CD4-positive, alpha-beta T cell treated with Interferon alpha-2 for 1 hour (primary cell): ENCODE results near the gene GPC1.

Source experiments
- DNase-seq, 2 donors: peaks; one replicate each; pipeline ENCODE4 v3.0.0-alpha.2; 2020 to 2022

GPC1 gene

GRCh38 chr2:240413813-240414429, 21.5 kb upstream of the GPC1 start:
- no peak for DNase-seq

- DNase-seq = no peak
These were observed 18.6 kb upstream of the GPC1 start for GRCh38 chr2:240416821-240417220.

DNA sequence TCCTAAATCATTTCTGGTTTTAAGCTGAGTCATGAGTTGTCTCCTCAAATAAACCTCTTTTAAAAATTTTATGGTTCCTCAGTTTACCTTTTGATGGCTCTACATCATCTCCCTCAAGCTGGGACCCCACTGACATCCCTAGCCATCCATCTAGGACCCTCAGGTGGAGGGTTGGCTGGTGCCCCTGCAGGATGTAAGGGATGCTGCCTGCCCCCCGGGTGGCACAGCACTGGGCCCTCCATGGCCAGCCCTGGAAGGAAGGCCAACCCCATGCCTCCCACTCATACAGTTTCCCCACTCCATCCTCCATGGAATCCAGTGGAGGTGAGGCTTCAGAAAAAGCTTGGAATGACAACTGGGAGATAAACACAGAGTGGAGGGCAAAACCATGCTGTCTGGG, 17.2 kb upstream of the GPC1 start:
- no peak for DNase-seq

- DNase-seq = no peak
These were observed 16.2 kb upstream of the GPC1 start for GRCh38 chr2:240419271-240419670.

- no peak for DNase-seq
These were observed 15.7 kb upstream of the GPC1 start for GRCh38 chr2:240419723-240420122.

DNA sequence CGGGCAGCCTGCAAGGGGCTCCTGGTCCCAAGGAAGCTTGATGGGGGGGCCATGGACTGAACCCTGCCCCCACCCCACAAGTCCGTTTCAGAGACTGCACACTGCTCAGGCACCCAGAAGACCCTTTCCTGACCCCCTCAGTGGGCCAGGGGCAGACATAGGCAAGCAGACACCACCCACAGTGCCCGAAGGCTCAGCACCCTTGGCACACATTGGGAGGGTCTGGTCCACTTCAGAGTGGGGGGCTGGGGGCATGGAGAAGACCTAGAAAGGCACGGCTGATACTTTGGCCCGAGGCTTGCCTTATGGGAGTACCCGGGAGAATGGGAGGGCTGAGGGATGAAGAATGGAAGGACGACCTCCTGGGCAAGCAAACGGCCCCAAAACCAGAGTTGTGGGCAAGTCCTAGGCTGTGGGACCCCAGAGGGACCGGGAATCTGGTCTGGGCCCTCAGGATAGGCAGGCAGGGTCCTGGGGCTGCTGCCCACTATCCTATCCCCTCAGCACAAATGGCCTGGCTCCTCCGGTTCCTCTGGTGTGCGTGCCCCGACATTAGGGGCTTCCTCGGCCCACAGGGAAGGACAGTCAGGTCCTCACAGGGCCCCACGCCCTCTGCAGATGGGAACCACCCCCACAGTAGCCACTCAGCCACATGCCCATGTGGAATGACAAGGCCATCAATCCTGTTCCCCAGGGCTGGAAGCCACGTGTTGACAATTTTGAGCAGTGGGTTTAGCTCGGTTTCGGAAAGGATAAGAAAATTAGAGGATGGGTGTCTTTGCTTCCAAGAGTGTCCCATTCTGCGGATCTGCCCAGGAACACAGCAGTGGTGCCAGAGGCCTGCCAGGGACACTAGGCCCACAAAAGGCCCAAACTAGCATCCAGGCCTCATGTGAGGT, 15.0 kb upstream of the GPC1 start:
- DNase-seq = no peak

DNA sequence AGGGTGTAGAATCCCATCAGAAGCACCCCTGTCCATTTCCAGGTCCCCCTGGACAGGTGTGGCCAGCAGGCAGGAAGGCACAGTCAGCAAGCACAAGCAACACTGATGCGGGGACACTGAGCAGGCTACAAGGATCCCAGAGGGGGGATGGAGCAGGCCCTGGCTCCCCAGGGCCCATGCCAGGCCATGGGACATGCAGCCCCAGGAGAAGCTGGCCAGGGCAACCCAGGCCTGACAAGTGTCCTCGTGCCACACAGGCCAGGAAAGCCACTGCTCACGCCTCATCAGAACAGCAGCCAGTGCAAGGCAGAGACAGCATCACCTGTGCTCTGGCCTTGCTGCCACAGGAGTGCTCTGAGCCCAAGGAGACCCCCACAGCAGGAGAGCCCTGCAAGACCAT, 14.1 kb upstream of the GPC1 start:
- no peak for DNase-seq

- DNase-seq = no peak
These were observed 12.7 kb upstream of the GPC1 start for GRCh38 chr2:240422658-240423329.

- no peak for DNase-seq
These were observed 11.7 kb upstream of the GPC1 start for GRCh38 chr2:240423788-240424191.

DNA sequence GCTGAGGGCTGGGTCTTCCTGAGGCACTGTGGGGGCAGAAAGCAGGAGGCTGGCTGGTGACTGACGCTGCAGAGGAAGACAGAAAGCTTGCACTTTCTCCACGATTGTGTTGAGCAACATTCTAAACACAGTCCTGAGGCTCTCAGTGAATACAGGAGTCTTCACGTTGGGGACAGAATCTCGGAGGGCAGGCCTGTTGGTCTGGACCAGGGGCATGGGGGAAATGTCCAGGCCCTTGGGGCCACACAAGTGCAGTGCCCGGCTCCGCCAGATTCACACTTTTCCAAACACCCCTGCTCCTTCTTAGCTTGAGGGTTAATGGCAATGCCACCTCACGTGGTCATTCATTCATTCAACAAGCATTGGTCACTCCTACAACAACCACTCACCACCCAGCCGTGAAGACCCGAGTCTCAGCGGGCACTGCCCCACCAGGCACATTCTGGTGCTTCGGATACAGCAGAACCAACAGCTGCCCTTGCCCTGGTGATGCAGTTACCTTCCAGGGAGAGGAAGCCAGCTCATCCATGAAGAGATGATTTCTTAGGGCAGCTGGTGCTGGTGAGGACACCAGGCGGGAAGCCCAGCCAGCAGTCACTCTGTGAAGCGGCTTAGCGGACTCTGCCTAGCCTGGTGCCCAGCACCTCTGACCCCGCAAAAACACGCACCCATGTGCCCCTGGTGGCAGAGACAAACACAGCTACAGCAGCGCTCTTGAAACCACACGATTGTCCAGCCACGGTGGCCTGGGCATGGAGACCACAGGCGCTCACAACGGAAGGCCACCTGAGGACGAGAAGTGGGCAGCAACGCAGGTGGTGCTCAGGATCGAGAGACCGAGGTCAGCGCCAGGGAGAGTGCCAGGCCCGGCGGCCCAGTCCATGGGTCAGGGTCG, 10.9 kb upstream of the GPC1 start:
- no peak for DNase-seq

- no peak for DNase-seq
These were observed 10.2 kb upstream of the GPC1 start for GRCh38 chr2:240425236-240425615.

DNA sequence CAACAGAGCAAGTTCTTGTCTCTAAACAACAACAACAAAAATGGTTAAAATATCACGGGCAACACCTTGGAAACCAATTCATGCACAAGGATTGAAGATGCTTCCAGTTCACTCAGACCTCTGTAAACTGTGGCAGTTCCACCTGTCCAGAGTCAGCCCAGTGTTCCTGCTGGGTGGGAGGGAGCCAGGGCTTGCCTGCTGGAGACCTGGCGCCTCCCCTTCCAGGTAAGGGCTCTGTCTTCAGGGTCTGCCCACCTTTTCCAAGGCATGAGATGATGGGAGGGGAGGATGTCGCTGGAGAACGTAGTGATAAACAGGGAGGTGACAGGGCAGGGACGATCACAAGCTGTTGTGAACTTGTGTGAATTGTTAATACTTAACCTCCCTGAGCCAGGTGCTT, 9.8 kb upstream of the GPC1 start:
- no peak for DNase-seq

DNA sequence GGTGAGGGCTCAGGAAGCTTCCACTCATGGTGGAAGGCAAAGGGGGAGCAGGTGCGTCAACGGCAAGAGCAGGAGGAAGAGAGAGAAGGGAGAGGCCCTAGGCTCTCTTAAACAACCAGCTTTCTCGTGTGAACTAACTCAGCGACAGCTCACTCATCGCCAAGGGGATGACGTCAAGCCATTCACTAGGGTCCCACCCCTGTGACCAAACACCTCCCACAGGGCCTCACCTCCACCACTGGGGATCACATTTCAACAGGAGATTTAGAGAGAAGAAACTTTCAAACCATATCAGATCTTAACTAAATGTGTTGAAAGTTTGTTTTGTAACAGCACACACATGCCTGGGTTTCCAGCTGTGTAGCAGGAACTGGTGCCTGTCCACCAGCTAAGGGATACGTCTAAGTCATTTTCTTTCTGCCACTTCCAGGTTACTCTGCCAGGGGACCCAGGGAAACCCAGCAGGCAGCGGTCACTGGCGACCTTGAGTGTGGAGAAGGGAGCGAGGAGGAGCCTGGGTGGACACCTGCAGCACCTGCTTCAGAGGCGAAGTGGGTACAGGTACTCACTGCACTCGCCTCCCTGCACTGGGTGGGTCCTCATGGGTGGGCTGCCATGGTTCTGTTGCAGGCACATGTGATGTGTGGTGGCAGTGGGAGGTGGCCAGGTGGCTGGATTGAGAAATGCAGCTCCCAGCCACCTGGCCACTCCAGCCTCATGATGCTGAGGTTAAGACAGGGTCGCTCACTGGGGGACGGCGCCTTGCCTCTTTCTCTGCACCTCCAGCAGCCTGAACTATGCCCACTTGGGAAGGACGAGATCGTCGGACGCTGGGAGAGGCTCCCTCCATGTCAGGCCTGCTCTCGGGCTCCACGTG, 8.4 kb upstream of the GPC1 start:
- DNase-seq = no peak

GRCh38 chr2:240427729-240428128, 7.7 kb upstream of the GPC1 start:
- DNase-seq = no peak

DNA sequence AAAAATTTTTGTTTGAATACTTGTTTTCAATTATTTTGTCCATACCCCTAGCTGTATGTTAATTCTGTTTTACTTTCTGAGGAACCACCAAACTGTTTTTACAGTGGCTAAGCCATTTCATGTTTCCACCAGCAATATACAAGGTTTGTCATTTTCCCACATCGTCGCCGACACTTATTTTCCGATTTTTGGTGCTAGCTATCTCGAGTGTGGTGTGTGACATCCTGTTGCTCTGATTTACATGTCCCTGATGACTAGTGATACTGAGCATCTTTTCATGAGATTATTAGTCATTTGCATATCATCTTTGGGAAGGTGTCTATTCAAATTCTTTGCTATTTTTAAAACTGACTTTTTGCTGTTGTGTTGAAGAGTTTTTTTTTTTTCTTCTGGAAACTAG, 7.2 kb upstream of the GPC1 start:
- no peak for DNase-seq

- no peak for DNase-seq
These were observed 6.1 kb upstream of the GPC1 start for GRCh38 chr2:240429341-240429871.

GRCh38 chr2:240429872-240430491, 5.5 kb upstream of the GPC1 start:
- DNase-seq = no peak

GRCh38 chr2:240430595-240430994, 4.9 kb upstream of the GPC1 start:
- no peak for DNase-seq

- no peak for DNase-seq
These were observed 4.2 kb upstream of the GPC1 start for GRCh38 chr2:240431271-240431660.

DNA sequence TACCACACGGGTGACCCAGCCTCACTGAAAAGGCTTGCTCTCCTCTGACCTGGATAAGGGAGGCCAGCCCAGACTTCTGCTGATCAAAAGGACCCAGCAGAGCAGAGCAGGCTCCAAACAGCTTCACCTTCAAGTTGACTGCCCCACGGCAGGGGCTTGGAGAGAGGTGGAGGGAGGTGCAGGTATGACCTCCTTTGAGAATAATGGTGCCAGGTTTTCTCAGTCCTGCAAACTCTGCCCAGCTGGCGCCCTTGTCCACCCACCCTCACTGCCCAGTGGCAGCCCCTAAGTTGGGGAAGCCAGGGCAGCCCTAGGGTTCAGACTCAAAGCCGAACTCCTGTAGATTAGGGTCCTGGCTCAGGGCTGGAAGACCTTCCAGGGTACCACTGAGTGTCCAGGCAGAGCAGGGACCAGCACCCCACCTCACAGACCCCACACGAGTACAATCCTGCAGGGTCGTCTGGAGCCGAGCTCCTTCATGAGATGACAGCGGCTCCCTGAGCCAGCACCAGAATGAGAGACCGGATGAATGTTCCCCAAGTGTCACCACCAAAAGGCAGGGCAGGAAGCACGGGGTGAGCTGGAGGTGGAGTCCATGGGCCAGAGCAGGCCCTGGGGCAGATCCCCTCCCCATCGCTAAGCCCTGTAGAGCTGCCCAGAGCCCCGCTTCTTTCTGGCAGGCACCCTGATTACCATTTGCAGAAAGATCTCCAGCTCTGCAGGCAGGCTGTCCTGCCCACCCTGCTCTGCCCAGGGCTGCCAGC, 3.6 kb upstream of the GPC1 start:
- no peak for DNase-seq
